ENCODE results near the gene TCF7L1.
"Not testable (repeated sequence)": the region's sequence is repeated elsewhere in the genome, so short reads cannot be mapped to it uniquely, and the experiment has no call there.

Gene TCF7L1

GRCh38 chr2:85133751-85134254 is 611 bp downstream of the TCF7L1 start:
- DNase-seq (ENCODE audit: low read depth in 2 of 2) = no peak

- DNase-seq (ENCODE audit: low read depth in 2 of 2) = no peak
Measured at GRCh38 chr2:85134255-85134895, 1.2 kb downstream of the TCF7L1 start.

- DNase-seq (ENCODE audit: low read depth in 2 of 2) = no peak
Measured at GRCh38 chr2:85134896-85135659, 1.9 kb downstream of the TCF7L1 start.

- DNase-seq (ENCODE audit: low read depth in 2 of 2) = no peak
Measured at GRCh38 chr2:85135660-85135914, 2.4 kb downstream of the TCF7L1 start.

GRCh38 chr2:85137156-85137555 is 4.0 kb downstream of the TCF7L1 start:
- no peak for DNase-seq (ENCODE audit: low read depth in 2 of 2)

- DNase-seq (ENCODE audit: low read depth in 2 of 2) = no peak
Measured at GRCh38 chr2:85143463-85144082, 10.4 kb downstream of the TCF7L1 start.

GRCh38 chr2:85145116-85145820 is 12.1 kb downstream of the TCF7L1 start:
- no peak for DNase-seq (ENCODE audit: low read depth in 2 of 2)

GRCh38 chr2:85148190-85148589 is 15.0 kb downstream of the TCF7L1 start:
- DNase-seq (ENCODE audit: low read depth in 2 of 2) = no peak

DNA sequence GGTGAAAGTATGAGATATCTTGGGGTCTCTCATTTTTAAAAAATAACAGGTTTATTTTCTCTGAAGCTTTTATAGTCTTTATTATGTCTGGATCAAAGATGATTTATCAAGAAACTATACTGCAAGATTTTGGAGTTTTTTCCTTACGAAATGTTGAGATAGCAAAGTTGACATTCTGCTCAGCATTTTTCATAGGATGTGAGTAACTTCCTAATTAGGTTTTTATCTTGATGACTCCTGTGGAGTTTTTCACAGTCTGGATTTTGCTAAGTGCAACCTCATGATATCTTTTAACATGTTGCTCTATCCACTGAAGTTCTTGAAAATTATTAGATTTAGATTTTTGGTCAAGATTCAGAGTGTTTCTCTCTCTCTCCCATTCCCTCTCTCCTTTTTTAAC is 17.8 kb downstream of the TCF7L1 start:
- no peak for DNase-seq (ENCODE audit: low read depth in 2 of 2)

- no peak for DNase-seq (ENCODE audit: low read depth in 2 of 2)
Measured at GRCh38 chr2:85152895-85153294, 19.7 kb downstream of the TCF7L1 start.

GRCh38 chr2:85154048-85154753 is 21.0 kb downstream of the TCF7L1 start:
- no peak for DNase-seq (ENCODE audit: low read depth in 2 of 2)

DNA sequence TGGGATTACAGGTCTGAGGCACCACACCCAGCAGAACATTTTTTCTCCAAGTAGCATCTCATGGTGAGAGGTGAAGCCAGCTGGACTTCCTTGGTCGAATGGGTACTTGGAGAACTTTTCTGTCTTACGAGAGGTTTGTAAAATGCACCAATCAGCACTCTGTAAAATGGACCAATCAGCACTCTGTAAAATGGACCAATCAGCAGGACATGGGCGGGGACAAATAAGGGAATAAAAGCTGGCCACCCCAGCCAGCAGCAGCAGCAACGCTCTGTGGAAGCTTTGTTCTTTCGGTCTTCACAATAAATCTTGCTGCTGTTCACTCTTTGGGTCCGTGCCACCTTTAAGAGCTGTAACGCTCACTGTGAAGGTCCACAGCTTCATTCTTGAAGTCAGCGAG is 21.9 kb downstream of the TCF7L1 start:
- DNase-seq (ENCODE audit: low read depth in 2 of 2) = not testable (repeated sequence)

GRCh38 chr2:85156153-85156552 is 23.0 kb downstream of the TCF7L1 start:
- no peak for DNase-seq (ENCODE audit: low read depth in 2 of 2)

DNA sequence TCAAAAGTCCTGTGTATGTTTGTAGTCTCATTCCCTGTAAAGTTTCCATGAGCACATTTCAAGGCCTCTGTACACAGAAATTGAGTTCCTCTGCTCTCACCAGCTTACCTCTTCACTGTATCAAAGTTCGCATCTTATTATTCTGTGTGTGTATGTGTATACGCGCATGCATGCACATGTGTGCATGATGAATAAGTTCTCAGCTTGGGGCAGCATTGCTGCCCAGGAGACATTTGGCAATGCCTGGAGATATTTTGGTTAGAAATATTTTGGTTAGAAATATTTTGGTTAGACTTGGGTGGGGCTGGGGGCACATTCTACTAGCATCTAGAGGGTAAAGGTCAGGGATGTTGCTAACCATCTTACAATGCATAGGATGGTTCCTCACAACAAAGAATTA is 23.4 kb downstream of the TCF7L1 start:
- DNase-seq (ENCODE audit: low read depth in 2 of 2) = no peak

DNA sequence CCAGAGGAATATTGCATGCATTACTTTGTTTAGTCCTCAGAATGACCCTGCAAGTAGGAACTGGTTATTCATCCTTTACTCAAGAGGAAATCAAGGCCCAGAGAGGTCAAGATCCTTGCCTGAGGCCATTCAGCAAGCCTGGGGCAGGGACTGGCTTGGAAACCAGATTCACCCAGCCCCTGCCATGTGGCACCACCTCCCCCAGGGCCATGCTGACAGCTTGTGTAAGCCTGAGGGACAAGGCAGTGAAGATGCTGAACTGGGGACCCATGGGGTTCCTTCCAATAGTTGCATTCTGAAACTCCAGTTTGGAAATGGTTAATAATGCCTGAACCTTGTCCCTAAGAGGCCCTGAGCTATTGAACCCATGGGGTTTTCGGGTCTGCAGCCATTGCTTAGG is 24.2 kb downstream of the TCF7L1 start:
- DNase-seq (ENCODE audit: low read depth in 2 of 2) = no peak

- no peak for DNase-seq (ENCODE audit: low read depth in 2 of 2)
Measured at GRCh38 chr2:85158559-85159273, 25.5 kb downstream of the TCF7L1 start.

GRCh38 chr2:85159589-85159988 is 26.4 kb downstream of the TCF7L1 start:
- no peak for DNase-seq (ENCODE audit: low read depth in 2 of 2)

- DNase-seq (ENCODE audit: low read depth in 2 of 2) = no peak
Measured at GRCh38 chr2:85160966-85161960, 28.1 kb downstream of the TCF7L1 start.

GRCh38 chr2:85162746-85163301 is 29.6 kb downstream of the TCF7L1 start:
- DNase-seq (ENCODE audit: low read depth in 2 of 2) = no peak

GRCh38 chr2:85163675-85164074 is 30.5 kb downstream of the TCF7L1 start:
- DNase-seq (ENCODE audit: low read depth in 2 of 2) = no peak
